GM23338 (cell line): ENCODE results near the gene RPL31.

Source experiments
- CREB1 ChIP-seq: fragments of 250-450 bp; sonication (Bioruptor Pico); IDR thresholded peaks from 2 replicates; pipeline ENCODE4 v1.5.0; 2020; ENCODE audit warnings: low read depth, mild to moderate bottlenecking, moderate library complexity
- EZH2 ChIP-seq: fragments of 200-600 bp; sonication (generic); IDR thresholded peaks from one replicate; pipeline ENCODE4 v1.8.0; 2017; ENCODE audit warnings: antibody characterized with exemption, mild to moderate bottlenecking, low read depth; ENCODE audit not compliant: unreplicated experiment
- STAT1 ChIP-seq: IDR thresholded peaks from one replicate; pipeline ENCODE4 v1.6.1; 2016; ENCODE audit warnings: antibody characterized with exemption; ENCODE audit not compliant: unreplicated experiment
- TF ChIP-seq, protein P1 (sequence below), 2 experiments: fragments of 200-600 bp in 1 of 2; sonication (generic) in 1 of 2; conservative IDR thresholded peaks; 2 replicates each; pipeline versions ENCODE4 v1.5.1 to v1.6.1; 2016 to 2017; ENCODE audit warnings: antibody characterized with exemption in 2 of 2, low read depth in 2 of 2, mild to moderate bottlenecking in 2 of 2, moderate library complexity in 1 of 2

DNA sequence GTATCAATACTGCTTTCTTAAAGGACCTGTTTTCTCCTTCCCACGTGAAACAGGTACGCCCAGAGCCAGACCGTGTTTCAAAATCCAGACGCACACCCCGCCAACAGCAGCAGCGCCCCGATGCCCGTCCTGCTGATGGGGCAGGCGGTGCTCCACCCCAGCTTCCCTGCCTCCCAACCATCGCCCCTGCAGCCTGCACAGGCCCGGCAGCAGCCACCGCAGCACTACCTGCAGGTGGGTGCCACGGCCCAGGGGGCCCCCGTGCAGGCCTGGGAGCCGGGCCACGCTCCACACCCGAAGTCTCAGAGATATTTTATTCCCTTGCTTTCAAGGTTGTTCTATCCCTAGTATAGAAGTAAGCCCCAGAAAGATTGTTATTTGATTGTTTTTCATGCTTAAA lies 8.8 kb upstream of the RPL31 start:
- TF ChIP-seq, protein P1, sequence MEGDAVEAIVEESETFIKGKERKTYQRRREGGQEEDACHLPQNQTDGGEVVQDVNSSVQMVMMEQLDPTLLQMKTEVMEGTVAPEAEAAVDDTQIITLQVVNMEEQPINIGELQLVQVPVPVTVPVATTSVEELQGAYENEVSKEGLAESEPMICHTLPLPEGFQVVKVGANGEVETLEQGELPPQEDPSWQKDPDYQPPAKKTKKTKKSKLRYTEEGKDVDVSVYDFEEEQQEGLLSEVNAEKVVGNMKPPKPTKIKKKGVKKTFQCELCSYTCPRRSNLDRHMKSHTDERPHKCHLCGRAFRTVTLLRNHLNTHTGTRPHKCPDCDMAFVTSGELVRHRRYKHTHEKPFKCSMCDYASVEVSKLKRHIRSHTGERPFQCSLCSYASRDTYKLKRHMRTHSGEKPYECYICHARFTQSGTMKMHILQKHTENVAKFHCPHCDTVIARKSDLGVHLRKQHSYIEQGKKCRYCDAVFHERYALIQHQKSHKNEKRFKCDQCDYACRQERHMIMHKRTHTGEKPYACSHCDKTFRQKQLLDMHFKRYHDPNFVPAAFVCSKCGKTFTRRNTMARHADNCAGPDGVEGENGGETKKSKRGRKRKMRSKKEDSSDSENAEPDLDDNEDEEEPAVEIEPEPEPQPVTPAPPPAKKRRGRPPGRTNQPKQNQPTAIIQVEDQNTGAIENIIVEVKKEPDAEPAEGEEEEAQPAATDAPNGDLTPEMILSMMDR (conservative IDR thresholded peaks at IDR 0.05; ENCODE audit: low read depth in 2 of 2), result no peak
- no peak for TF ChIP-seq CREB1 (CRISPR knock-in tag)
- TF ChIP-seq EZH2, result no peak
- TF ChIP-seq STAT1, result no peak
